ENCODE results near the gene CREB3L2. TPM values are rescaled to one million over a fixed set of nuclear protein-coding genes. Genes with fewer than 3 reads are reported as not detected.
A peak's percentile ranks its signal among the peaks of the same experiment; 100 is the strongest.

CREB3L2 gene
- total and polyA plus RNA-seq, 2 of the 13 experiments (the other 11 are each of a cell fraction or from before 2014, with no cell fraction given) = 22.1 to 41.1 TPM

DNA sequence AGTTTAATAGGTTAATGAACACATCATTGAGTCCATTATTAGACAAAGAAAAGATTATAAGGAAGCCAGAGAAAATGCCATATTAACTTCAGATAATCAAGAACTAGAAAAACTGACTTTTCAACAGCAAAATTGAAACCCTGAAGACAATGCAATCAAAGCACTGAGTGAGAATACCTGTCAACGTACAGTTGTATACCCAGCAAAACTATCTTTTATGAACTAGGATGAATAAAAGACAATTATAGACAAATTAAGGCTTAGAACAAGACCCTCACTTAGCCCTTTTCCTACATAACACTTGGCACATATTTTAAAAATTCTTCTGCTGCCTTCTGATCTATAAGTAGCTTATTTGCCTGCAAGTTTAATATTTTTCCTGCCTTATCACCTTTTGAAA lies 136.1 kb downstream of the CREB3L2 start:
- no TSS peak for BruUV-seq (replicated peaks)
- no peaks in the 10 kb centered on the region for H3K4me1 ChIP-seq (ENCODE audit: insufficient read depth, low read length)
- WGBS (ENCODE audit: low lambda C conversion rate) = 96% methylated on average over 1 of the region's 1 CpG
- CTCF ChIA-PET (ENCODE audit: low intra/inter-chr PET ratio, low total read pairs) = no interaction called here
- TF ChIP-seq ZFP1 (CRISPR knock-in tag; IDR thresholded peaks at IDR 0.05) (peak; percentile 65; the same call in 1 of the 2 replicates), ZNF431 (CRISPR knock-in tag; IDR thresholded peaks at IDR 0.05; ENCODE audit: borderline replicate concordance, low read depth) (no peak), ZNF75D (CRISPR knock-in tag; IDR thresholded peaks at IDR 0.05; ENCODE audit: borderline replicate concordance) (no peak), IRF2 (CRISPR knock-in tag; IDR thresholded peaks at IDR 0.05) (no peak), MYC (CRISPR knock-in tag; IDR thresholded peaks at IDR 0.05; ENCODE audit: borderline replicate concordance) (no peak)
- intact Hi-C loops (cut with micrococcal nuclease; ENCODE audit: unreplicated experiment) = no loop called here
- in situ Hi-C loops (cut with HindIII; ENCODE audit: extremely low pct_ligation_motif_present, low pct_unique_long_range_greater_than_20kb) = no loop called here
- H3K9ac ChIP-seq (ENCODE audit: insufficient read depth, low read depth, low read length) = no peak overlapping the region
- H3K4me2 ChIP-seq (ENCODE audit: low read depth, low read length) = no peak overlapping the region
- POLR2A ChIA-PET = no interaction called here
- H3K79me2 ChIP-seq (ENCODE audit: insufficient read depth, low read length) = no peaks in the 10 kb centered on the region
- DNase-seq (ENCODE audit: low spot score) (no peak), ATAC-seq (no peak), FAIRE-seq (no peak)
- H2AFZ ChIP-seq (ENCODE audit: low read length) = no peak overlapping the region
- peaks cover 11% of the 10 kb centered on the region for H3K9me3 ChIP-seq (ENCODE audit: low read length)
- H3K27me3 ChIP-seq (ENCODE audit: control insufficient read depth in 1 of 2, insufficient read depth in 2 of 2, low read length in 2 of 2) = no peaks in the 10 kb centered on the region
- H3K36me3 ChIP-seq (replicated peaks in 1 of 2; ENCODE audit: control insufficient read depth in 1 of 2, insufficient read depth in 2 of 2, low read length in 2 of 2) = peaks cover 11 to 30% of the 10 kb centered on the region in 2 experiments
- H3K4me3 ChIP-seq (replicated peaks in 1 of 3; ENCODE audit: insufficient read depth in 1 of 3, low read depth in 2 of 3, low read length in 3 of 3) = no peak overlapping the region
- no peak overlapping the region for H3K27ac ChIP-seq (ENCODE audit: extremely low read length, insufficient read depth, low read length)
- H4K20me1 ChIP-seq (ENCODE audit: insufficient read depth, low read length) = no peaks in the 10 kb centered on the region

DNA sequence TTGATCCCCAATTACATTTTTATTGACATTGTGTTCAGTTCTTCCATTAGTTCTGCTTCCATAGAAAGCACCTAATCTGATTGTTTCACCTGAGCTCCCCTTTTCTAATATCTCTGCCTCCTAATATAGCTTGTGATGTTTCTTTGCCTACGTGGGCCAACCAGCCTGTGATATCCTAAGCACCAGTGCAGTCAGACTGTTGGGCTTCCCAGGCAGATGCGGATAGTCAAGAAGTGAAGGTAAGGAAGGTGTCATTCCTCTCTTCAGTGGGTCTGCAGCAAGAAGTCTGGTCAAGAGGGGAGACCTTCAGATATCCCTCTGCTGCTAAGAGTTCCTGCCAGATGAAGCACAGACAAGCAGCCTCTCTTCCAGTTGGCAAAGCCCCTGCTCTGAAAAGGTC lies 138.9 kb downstream of the CREB3L2 start:
- no TSS peak for BruUV-seq (replicated peaks)
- CTCF ChIA-PET (ENCODE audit: low intra/inter-chr PET ratio, low total read pairs) = no interaction called here
- H3K36me3 ChIP-seq (replicated peaks in 1 of 2; ENCODE audit: control insufficient read depth in 1 of 2, insufficient read depth in 2 of 2, low read length in 2 of 2) = peaks cover 13 to 36% of the 10 kb centered on the region in 2 experiments

More for the DNA sequence above, 138.9 kb downstream of the CREB3L2 start:
- in situ Hi-C loops (cut with HindIII; ENCODE audit: extremely low pct_ligation_motif_present, low pct_unique_long_range_greater_than_20kb) = no loop called here
- no peaks in the 10 kb centered on the region for H3K4me1 ChIP-seq (ENCODE audit: insufficient read depth, low read length)
- ATAC-seq = peak; percentile 27; the same call in 2 of the 3 replicates
- H3K9ac ChIP-seq (ENCODE audit: insufficient read depth, low read depth, low read length) = no peak overlapping the region
- POLR2A ChIA-PET = no interaction called here
- no peak overlapping the region for H3K4me3 ChIP-seq (replicated peaks in 1 of 3; ENCODE audit: insufficient read depth in 1 of 3, low read depth in 2 of 3, low read length in 3 of 3)
- H2AFZ ChIP-seq (ENCODE audit: low read length) = no peak overlapping the region
- no peaks in the 10 kb centered on the region for H3K79me2 ChIP-seq (ENCODE audit: insufficient read depth, low read length)
- H3K27ac ChIP-seq (ENCODE audit: extremely low read length, insufficient read depth, low read length) = no peak overlapping the region
- 95% methylated on average over 2 of the region's 2 CpGs for WGBS (ENCODE audit: low lambda C conversion rate)
- no peaks in the 10 kb centered on the region for H4K20me1 ChIP-seq (ENCODE audit: insufficient read depth, low read length)
- H3K9me3 ChIP-seq (ENCODE audit: low read length) = peaks cover 11% of the 10 kb centered on the region
- no peak for DNase-seq (ENCODE audit: low spot score)
- H3K4me2 ChIP-seq (ENCODE audit: low read depth, low read length) = no peak overlapping the region
- no peaks in the 10 kb centered on the region for H3K27me3 ChIP-seq (ENCODE audit: control insufficient read depth in 1 of 2, insufficient read depth in 2 of 2, low read length in 2 of 2)
- no peak for FAIRE-seq
- intact Hi-C loops (cut with micrococcal nuclease; ENCODE audit: unreplicated experiment) = no loop called here
- no peak for TF ChIP-seq ASH2L (IDR thresholded peaks at IDR 0.05; ENCODE audit: insufficient read length, low read depth, low read length)
- TF ChIP-seq ZMYM3 (CRISPR knock-in tag; IDR thresholded peaks at IDR 0.05) = no peak
- TF ChIP-seq SIX4 (CRISPR knock-in tag; IDR thresholded peaks at IDR 0.05) = no peak
- no peak for TF ChIP-seq TBX3 (IDR thresholded peaks at IDR 0.05; ENCODE audit: borderline replicate concordance)
- TF ChIP-seq RBM22 (optimal IDR thresholded peaks at IDR 0.05; ENCODE audit: low read length) = peak; percentile 69
- no peak for TF ChIP-seq ZEB1 (IDR thresholded peaks at IDR 0.05; ENCODE audit: insufficient replicate concordance, low read depth)
